ENCODE data around the gene HDAC4. TPM values are rescaled to one million over a fixed set of nuclear protein-coding genes. Genes with fewer than 3 reads are reported as not detected.
A peak's percentile ranks its signal among the peaks of the same experiment; 100 is the strongest.

The HDAC4 gene
- total RNA-seq, 5 donors from 2014 or later (not counting 1 experiment from before 2014, with no cell fraction given): 44.8 to 80.2 (median 60.9) TPM

DNA sequence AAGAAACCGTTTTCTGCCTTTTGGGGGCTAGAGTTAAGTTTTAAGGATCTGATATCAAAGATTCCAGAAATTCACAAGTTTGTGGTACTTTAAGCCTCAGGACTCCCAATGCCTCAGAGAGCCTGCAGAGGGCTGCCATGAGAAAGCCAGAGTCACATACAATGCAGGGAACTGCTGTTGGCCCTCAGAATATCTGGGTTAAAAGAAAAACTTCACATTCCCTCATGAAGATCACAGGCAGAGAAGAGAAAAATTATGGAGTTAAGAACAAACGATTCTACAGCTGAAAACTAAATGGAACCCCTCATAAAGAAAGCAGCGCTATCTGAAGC is 39.5 kb downstream of the HDAC4 start:
- POLR2A ChIA-PET: no interaction called here

DNA sequence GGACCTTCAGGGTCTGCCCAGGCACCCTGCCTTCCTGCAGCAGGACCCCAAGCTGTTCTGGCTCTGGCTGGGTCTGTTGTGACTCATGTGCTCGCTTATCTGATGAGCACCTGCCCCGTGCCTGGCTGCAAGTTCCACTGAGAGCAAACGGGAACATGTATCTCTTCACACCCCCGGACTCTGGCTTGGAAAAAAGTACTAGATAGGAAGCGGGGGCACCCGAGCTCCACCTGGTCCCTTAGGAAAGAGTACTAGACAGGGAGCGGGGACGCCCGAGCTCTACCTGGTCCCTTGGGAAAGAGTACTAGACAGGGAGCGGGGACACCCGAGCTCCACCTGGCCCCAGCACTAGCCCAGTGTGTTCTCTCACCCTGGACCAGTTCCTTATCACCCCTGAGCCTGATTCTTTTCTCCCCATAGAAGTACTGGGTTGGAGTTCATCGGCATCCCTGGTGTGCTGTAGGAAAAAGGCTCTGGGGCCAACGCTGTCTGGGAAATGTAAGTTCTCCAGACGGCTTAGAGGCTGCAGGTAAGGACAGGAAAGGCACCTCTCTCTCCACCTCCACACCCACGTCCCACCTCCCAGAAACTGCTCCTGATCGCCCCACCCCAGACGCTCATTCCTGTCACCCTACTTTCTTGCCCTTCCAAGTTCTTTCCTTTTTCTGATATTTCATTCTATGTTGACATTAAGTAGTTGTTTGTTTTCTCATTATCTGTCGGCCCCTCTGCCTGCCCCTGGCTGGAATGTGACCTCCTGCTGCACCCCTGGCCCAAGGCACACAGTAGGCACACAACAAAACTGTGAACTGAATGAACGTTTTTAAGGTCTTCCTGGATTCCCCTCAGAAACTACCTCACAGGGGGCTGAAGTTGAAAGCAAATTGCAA is 40.2 kb downstream of the HDAC4 start:
- Histone ChIP-seq H3K9me3 (no peaks in the 10 kb centered on the region), H3K27ac (ENCODE audit: low read length) (no peak overlapping the region), H3K27me3 (replicated peaks in 1 of 2; ENCODE audit: control insufficient read depth in 2 of 2, extremely low read depth in 1 of 2, insufficient read depth in 2 of 2, low read length in 1 of 2) (no peaks in the 10 kb centered on the region), H3K4me1 (ENCODE audit: control insufficient read depth in 1 of 2, extremely low read depth in 1 of 2, insufficient read depth in 2 of 2, low read length in 2 of 2) (peaks cover 0 to 15% of the 10 kb centered on the region in 2 experiments), H3K4me3 (ENCODE audit: control insufficient read depth in 1 of 2, extremely low read depth in 1 of 2, low read length in 1 of 2) (no peak overlapping the region), H3K36me3 (ENCODE audit: control insufficient read depth in 2 of 2, extremely low read depth in 1 of 2, insufficient read depth in 1 of 2, low read length in 1 of 2) (no peaks in the 10 kb centered on the region)
- DNase-seq (peak in 1 of 35 experiments; percentile 6), ATAC-seq (replicated peaks in 1 of 4) (no peak)
- Mint-ChIP-seq H3K4me1 (peaks cover 30 to 45% (median 32%) of the 10 kb centered on the region in 3 donors), H3K27me3 (no peaks in the 10 kb centered on the region), H3K27ac (no peak overlapping the region), H3K4me3 (no peak overlapping the region), H3K36me3 (peaks cover 12% of the 10 kb centered on the region), H3K9me3 (no peaks in the 10 kb centered on the region)
- POLR2A ChIA-PET: no interaction called here
- 78% methylated on average over 8 of the region's 19 CpGs for WGBS (ENCODE audit: insufficient coverage)
- CTCF ChIA-PET: no interaction called here

More for the DNA sequence above, 39.5 kb downstream of the HDAC4 start:
- CTCF ChIA-PET: no interaction called here
- no peaks in the 10 kb centered on the region for H3K27me3 Mint-ChIP-seq
- peaks cover 12% of the 10 kb centered on the region for H3K36me3 Mint-ChIP-seq
- no peak overlapping the region for H3K27ac Mint-ChIP-seq
- no peak overlapping the region for H3K4me3 ChIP-seq (ENCODE audit: control insufficient read depth in 1 of 2, extremely low read depth in 1 of 2, low read length in 1 of 2)
- H3K9me3 Mint-ChIP-seq: no peaks in the 10 kb centered on the region
- H3K27ac ChIP-seq (ENCODE audit: low read length): no peak overlapping the region
- DNase-seq: no peak
- no peaks in the 10 kb centered on the region for H3K27me3 ChIP-seq (replicated peaks in 1 of 2; ENCODE audit: control insufficient read depth in 2 of 2, extremely low read depth in 1 of 2, insufficient read depth in 2 of 2, low read length in 1 of 2)
- peaks cover 0 to 15% of the 10 kb centered on the region in 2 experiments for H3K4me1 ChIP-seq (ENCODE audit: control insufficient read depth in 1 of 2, extremely low read depth in 1 of 2, insufficient read depth in 2 of 2, low read length in 2 of 2)
- peaks cover 30 to 48% (median 32%) of the 10 kb centered on the region in 3 donors for H3K4me1 Mint-ChIP-seq
- WGBS (ENCODE audit: insufficient coverage): no CpG with 5 or more reads among the region's 3 CpGs
- H3K36me3 ChIP-seq (ENCODE audit: control insufficient read depth in 2 of 2, extremely low read depth in 1 of 2, insufficient read depth in 1 of 2, low read length in 1 of 2): no peaks in the 10 kb centered on the region
- H3K9me3 ChIP-seq: no peaks in the 10 kb centered on the region
- no peak overlapping the region for H3K4me3 Mint-ChIP-seq
- no peak for ATAC-seq (replicated peaks in 1 of 4)

DNA sequence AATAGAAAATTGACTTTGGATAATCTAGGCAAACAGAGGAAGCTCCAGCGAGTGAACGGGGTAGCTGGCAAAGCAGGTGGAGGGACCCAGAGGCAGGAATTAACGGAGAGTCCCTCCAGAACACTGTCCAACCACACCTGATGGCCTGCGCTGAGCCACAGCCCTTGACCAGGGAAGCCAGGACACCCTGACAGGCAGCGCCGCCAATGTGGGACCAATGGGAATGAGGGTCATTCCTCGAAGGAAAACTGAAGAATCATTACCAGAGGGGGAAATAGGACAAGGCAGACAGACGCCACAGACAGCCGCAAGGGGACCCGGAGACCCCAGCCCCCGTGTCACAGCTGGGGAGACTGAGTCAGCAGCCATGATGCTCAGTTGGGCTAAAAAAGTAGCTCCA is 40.8 kb downstream of the HDAC4 start:
- CTCF ChIA-PET: no interaction called here
- POLR2A ChIA-PET: no interaction called here

DNA sequence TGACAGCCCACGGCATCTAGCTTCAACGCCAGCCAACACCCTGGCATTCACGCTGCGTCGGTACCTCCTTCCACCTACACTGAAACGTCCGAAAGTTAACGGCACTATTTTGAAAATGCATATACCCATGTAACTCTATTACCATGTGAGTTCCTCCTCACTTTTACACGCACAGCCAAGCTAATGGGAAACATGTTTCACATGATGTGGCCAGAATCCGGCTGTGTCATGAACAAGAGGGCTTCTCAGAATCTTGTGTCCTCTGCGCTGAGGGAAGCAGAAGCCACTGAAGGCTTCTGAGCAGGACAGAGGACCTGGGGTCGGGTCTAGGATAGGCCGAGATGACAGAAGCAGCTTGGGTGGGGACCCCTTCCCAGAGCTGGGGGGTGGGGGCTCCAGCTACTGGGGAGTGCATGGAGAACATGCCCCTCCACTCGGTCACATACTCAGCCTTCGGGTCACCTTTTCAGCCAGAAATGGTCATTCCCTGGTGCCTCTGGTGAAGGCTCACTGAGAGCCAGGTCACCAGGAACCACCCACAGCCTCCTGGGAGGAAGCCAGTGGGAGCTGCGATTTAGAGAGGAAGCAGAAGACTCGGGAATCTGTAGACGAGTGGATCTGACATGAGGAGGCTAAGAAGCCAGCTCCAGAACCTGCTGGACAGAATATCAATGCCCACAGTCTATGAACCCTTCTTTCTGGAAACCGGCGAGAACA is 41.5 kb downstream of the HDAC4 start:
- Mint-ChIP-seq H3K4me1 (peaks cover 29 to 42% (median 32%) of the 10 kb centered on the region in 3 donors), H3K9me3 (peaks cover 6 to 11% (median 10%) of the 10 kb centered on the region in 3 donors), H3K27me3 (no peaks in the 10 kb centered on the region), H3K4me3 (no peak overlapping the region), H3K36me3 (peaks cover 19% of the 10 kb centered on the region), H3K27ac (no peak overlapping the region)
- ATAC-seq (replicated peaks in 1 of 4) (no peak), DNase-seq (no peak)
- CTCF ChIA-PET: no interaction called here
- Histone ChIP-seq H3K36me3 (ENCODE audit: control insufficient read depth in 2 of 2, extremely low read depth in 1 of 2, insufficient read depth in 1 of 2, low read length in 1 of 2) (no peaks in the 10 kb centered on the region), H3K27me3 (replicated peaks in 1 of 2; ENCODE audit: control insufficient read depth in 2 of 2, extremely low read depth in 1 of 2, insufficient read depth in 2 of 2, low read length in 1 of 2) (no peaks in the 10 kb centered on the region), H3K4me3 (ENCODE audit: control insufficient read depth in 1 of 2, extremely low read depth in 1 of 2, low read length in 1 of 2) (no peak overlapping the region), H3K9me3 (no peaks in the 10 kb centered on the region), H3K27ac (ENCODE audit: low read length) (no peak overlapping the region), H3K4me1 (ENCODE audit: control insufficient read depth in 1 of 2, extremely low read depth in 1 of 2, insufficient read depth in 2 of 2, low read length in 2 of 2) (peaks cover 0 to 11% of the 10 kb centered on the region in 2 experiments)
- POLR2A ChIA-PET: interaction anchor here in 1 of 2 donors (0.7 kb wide), 1 partner anchor 21 kb away, joined by 3 read pairs; no protein-coding TSS in a partner anchor
- 95% methylated on average over 13 of the region's 20 CpGs for WGBS (ENCODE audit: insufficient coverage)

More for the DNA sequence above, 40.8 kb downstream of the HDAC4 start:
- Mint-ChIP-seq H3K36me3 (peaks cover 18% of the 10 kb centered on the region), H3K9me3 (peaks cover 5 to 6% (median 5%) of the 10 kb centered on the region in 3 donors), H3K27me3 (no peaks in the 10 kb centered on the region), H3K4me3 (no peak overlapping the region), H3K27ac (no peak overlapping the region), H3K4me1 (peaks cover 30 to 45% (median 36%) of the 10 kb centered on the region in 3 donors)
- no peaks in the 10 kb centered on the region for H3K36me3 ChIP-seq (ENCODE audit: control insufficient read depth in 2 of 2, extremely low read depth in 1 of 2, insufficient read depth in 1 of 2, low read length in 1 of 2)
- peaks cover 0 to 15% of the 10 kb centered on the region in 2 experiments for H3K4me1 ChIP-seq (ENCODE audit: control insufficient read depth in 1 of 2, extremely low read depth in 1 of 2, insufficient read depth in 2 of 2, low read length in 2 of 2)
- no peak for ATAC-seq (replicated peaks in 1 of 4)
- WGBS (ENCODE audit: insufficient coverage): 86% methylated on average over 9 of the region's 11 CpGs
- DNase-seq: peak in 1 of 35 experiments; percentile 9
- no peaks in the 10 kb centered on the region for H3K27me3 ChIP-seq (replicated peaks in 1 of 2; ENCODE audit: control insufficient read depth in 2 of 2, extremely low read depth in 1 of 2, insufficient read depth in 2 of 2, low read length in 1 of 2)
- no peak overlapping the region for H3K4me3 ChIP-seq (ENCODE audit: control insufficient read depth in 1 of 2, extremely low read depth in 1 of 2, low read length in 1 of 2)
- H3K27ac ChIP-seq (ENCODE audit: low read length): no peak overlapping the region
- H3K9me3 ChIP-seq: no peaks in the 10 kb centered on the region

DNA sequence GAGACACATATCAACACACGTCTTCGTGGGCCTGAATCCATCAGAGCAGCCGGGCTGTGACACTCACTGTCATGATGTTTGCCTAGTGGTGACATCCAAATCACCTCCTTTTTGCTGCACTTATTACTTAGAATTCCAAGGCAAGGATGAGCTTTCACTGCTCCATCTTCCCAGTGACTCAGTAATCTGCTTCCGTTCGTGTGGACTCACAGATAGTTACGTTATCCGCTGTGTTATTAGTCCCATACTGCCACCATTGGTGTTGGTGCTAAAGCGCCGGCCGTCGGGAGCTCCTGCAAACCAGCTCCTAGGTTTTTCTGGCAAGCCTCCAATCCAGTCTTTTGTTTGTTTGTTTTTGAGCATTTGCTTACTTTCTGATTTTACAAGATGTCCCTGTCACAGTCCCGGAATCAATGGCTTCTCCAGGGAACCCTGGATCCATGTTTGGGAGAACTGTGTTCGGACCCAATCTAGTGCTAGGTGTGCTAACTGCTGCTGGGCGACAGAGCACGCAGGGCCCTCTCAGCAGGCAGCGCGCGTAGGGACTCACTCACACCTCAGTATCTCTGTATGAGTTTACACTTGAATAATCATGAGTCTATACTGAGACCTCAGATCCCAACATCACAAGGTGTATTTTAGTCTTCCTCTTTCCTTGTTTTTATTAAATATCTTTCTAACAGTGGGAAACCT is 42.6 kb downstream of the HDAC4 start:
- Histone ChIP-seq H3K27ac (ENCODE audit: low read length) (no peak overlapping the region), H3K27me3 (replicated peaks in 1 of 2; ENCODE audit: control insufficient read depth in 2 of 2, extremely low read depth in 1 of 2, insufficient read depth in 2 of 2, low read length in 1 of 2) (no peaks in the 10 kb centered on the region), H3K4me1 (ENCODE audit: control insufficient read depth in 1 of 2, extremely low read depth in 1 of 2, insufficient read depth in 2 of 2, low read length in 2 of 2) (no peaks in the 10 kb centered on the region), H3K9me3 (no peaks in the 10 kb centered on the region), H3K36me3 (ENCODE audit: control insufficient read depth in 2 of 2, extremely low read depth in 1 of 2, insufficient read depth in 1 of 2, low read length in 1 of 2) (no peaks in the 10 kb centered on the region), H3K4me3 (ENCODE audit: control insufficient read depth in 1 of 2, extremely low read depth in 1 of 2, low read length in 1 of 2) (no peak overlapping the region)
- CTCF ChIA-PET: no interaction called here
- peaks cover 19% of the 10 kb centered on the region for H3K36me3 Mint-ChIP-seq
- H3K4me3 Mint-ChIP-seq: no peak overlapping the region
- H3K27ac Mint-ChIP-seq: no peak overlapping the region
- DNase-seq (peak in 1 of 35 experiments; percentile 3), ATAC-seq (replicated peaks in 1 of 4) (no peak)
- H3K4me1 Mint-ChIP-seq: peaks cover 18 to 31% (median 21%) of the 10 kb centered on the region in 3 donors
- H3K9me3 Mint-ChIP-seq: peaks cover 6 to 11% (median 10%) of the 10 kb centered on the region in 3 donors
- no peaks in the 10 kb centered on the region for H3K27me3 Mint-ChIP-seq
- WGBS (ENCODE audit: insufficient coverage): 98% methylated on average over 10 of the region's 18 CpGs
- POLR2A ChIA-PET: no interaction called here

DNA sequence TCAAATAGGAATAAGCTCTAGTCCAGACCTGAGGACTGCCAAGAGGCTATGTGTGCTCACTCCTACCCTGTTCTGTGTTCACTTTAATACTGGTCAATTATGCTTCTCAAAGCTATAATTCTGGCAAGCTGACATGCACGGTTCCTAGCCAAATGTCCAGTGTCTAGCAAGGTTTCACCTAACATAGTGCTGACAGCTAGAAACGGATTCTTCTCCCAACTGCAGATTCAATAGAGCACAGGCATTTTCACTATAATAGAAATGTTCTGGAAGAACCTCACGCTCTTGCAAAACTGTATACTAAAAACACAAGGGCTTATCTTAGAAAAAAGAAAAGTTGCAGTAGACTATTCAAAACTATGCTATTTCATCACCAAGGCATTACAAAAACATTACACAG is 45.1 kb downstream of the HDAC4 start:
- ATAC-seq (replicated peaks in 1 of 4): no peak
- no peak for DNase-seq
- POLR2A ChIA-PET: no interaction called here
- Histone ChIP-seq H3K27ac (ENCODE audit: low read length) (no peak overlapping the region), H3K27me3 (replicated peaks in 1 of 2; ENCODE audit: control insufficient read depth in 2 of 2, extremely low read depth in 1 of 2, insufficient read depth in 2 of 2, low read length in 1 of 2) (no peaks in the 10 kb centered on the region), H3K36me3 (ENCODE audit: control insufficient read depth in 2 of 2, extremely low read depth in 1 of 2, insufficient read depth in 1 of 2, low read length in 1 of 2) (peaks cover 8 to 10% of the 10 kb centered on the region in 2 donors), H3K9me3 (no peaks in the 10 kb centered on the region), H3K4me3 (ENCODE audit: control insufficient read depth in 1 of 2, extremely low read depth in 1 of 2, low read length in 1 of 2) (no peak overlapping the region), H3K4me1 (ENCODE audit: control insufficient read depth in 1 of 2, extremely low read depth in 1 of 2, insufficient read depth in 2 of 2, low read length in 2 of 2) (no peaks in the 10 kb centered on the region)
- Mint-ChIP-seq H3K27ac (no peak overlapping the region), H3K4me3 (no peak overlapping the region), H3K9me3 (peaks cover 6 to 11% (median 10%) of the 10 kb centered on the region in 3 donors), H3K36me3 (peaks cover 35% of the 10 kb centered on the region), H3K27me3 (no peaks in the 10 kb centered on the region), H3K4me1 (peaks cover 8 to 15% (median 10%) of the 10 kb centered on the region in 3 donors)
- CTCF ChIA-PET: interaction anchor here in 1 of 2 donors (1.3 kb wide), 1 partner anchor 88 kb away, joined by 4 read pairs; no protein-coding TSS in a partner anchor
- WGBS (ENCODE audit: insufficient coverage): 100% methylated on average over 1 of the region's 3 CpGs

All from T-cell (primary cell).